Measurements from ENCODE around the gene MEIS3. TPM values are rescaled to one million over a fixed set of nuclear protein-coding genes. Genes with fewer than 3 reads are reported as not detected.

MEIS3 gene
- total RNA-seq, 6 donors from 2014 or later: 1.7 to 7.1 (median 3.8) TPM; not detected in 1

DNA sequence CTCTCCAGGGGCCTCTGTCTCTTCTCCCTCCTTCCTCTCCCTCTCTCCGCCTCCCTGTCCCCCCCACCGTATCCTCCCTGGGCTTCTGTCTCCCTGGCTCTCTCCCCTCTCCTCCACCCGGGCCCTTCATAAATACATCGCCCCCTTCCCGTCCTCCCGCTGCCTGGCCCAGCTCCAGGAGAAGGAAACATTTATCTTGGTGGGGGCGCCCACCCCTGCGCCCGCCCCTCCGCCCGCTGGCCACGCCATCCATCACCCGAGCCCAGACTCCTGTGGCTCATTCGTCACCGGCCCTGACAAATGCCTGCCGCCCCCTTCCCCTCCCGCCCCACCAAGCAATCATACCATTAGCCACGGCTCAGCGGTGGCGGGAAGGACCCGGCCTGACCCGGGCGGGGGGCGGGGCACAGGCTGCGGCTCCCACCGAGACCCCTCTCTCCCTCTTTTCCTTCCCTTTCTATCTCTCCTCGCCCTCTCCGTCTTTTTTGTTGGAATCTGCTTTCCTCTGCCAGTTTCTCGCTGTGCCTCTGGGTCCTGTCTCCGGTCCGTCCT lies 2.6 kb upstream of the MEIS3 start:
- Histone ChIP-seq H3K9me3 (no peaks in the 10 kb centered on the region), H3K36me3 (no peaks in the 10 kb centered on the region), H3K27ac (no peak overlapping the region), H3K4me1 (peaks cover 0 to 32% (median 3%) of the 10 kb centered on the region in 4 donors), H3K4me3 (no peak overlapping the region), H3K27me3 (peaks cover 4 to 49% (median 25%) of the 10 kb centered on the region in 4 donors)
- ATAC-seq (ENCODE audit: low FRiP score in 2 of 2) (no peak), DNase-seq (peak in 1 of 2 donors; percentile 74)
- TF ChIP-seq POLR2A (IDR thresholded peaks at IDR 0.05): no peak
- TF ChIP-seq, protein P1, sequence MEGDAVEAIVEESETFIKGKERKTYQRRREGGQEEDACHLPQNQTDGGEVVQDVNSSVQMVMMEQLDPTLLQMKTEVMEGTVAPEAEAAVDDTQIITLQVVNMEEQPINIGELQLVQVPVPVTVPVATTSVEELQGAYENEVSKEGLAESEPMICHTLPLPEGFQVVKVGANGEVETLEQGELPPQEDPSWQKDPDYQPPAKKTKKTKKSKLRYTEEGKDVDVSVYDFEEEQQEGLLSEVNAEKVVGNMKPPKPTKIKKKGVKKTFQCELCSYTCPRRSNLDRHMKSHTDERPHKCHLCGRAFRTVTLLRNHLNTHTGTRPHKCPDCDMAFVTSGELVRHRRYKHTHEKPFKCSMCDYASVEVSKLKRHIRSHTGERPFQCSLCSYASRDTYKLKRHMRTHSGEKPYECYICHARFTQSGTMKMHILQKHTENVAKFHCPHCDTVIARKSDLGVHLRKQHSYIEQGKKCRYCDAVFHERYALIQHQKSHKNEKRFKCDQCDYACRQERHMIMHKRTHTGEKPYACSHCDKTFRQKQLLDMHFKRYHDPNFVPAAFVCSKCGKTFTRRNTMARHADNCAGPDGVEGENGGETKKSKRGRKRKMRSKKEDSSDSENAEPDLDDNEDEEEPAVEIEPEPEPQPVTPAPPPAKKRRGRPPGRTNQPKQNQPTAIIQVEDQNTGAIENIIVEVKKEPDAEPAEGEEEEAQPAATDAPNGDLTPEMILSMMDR (IDR thresholded peaks at IDR 0.05): no peak
- TF ChIP-seq POLR2AphosphoS5 (IDR thresholded peaks at IDR 0.05): no peak
- TF ChIP-seq EP300 (IDR thresholded peaks at IDR 0.05): no peak
- 2 to 3% methylated on average over 23 to 30 of the region's 31 CpGs for WGBS, 2 donors

DNA sequence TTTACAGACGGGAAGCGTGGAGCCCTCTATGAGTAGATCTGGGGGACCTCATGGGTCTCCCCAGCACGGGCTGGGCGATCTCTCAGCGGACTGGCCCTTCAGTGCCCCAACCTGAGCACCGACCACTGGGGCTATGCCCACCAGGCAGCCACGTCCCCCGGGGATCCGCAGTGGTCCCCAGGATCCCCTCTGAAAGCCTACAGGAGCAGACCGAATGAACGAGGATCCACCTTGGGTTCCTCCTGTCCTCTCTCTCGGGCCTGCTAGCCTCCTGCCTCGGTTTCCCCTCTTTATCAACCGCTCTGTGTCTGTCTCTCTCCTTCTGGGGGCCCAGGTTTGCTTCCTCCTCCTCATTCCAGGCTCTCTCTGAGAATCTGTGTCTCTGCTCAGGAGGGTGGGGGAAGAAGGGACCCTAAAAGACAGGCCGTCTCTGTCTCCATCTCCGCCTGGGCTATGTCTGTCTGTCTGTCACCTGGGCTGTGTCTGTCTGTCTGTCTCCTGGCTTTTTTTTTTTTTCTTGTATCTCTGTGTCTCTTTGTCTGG lies 2.0 kb upstream of the MEIS3 start:
- 13 to 20% methylated on average over 4 to 11 of the region's 16 CpGs for WGBS, 2 donors
- H3K27me3 ChIP-seq: peaks cover 4 to 52% (median 28%) of the 10 kb centered on the region in 4 donors
- no peak overlapping the region for H3K27ac ChIP-seq
- peak in 1 of 2 donors; percentile 54 for DNase-seq
- TF ChIP-seq EP300 (IDR thresholded peaks at IDR 0.05) (no peak), POLR2A (IDR thresholded peaks at IDR 0.05) (no peak), POLR2AphosphoS5 (IDR thresholded peaks at IDR 0.05) (no peak)
- TF ChIP-seq, protein P1 (IDR thresholded peaks at IDR 0.05): no peak
- ATAC-seq (ENCODE audit: low FRiP score in 2 of 2): no peak
- H3K4me3 ChIP-seq: no peak overlapping the region
- peaks cover 0 to 32% (median 3%) of the 10 kb centered on the region in 4 donors for H3K4me1 ChIP-seq
- H3K9me3 ChIP-seq: no peaks in the 10 kb centered on the region
- no peaks in the 10 kb centered on the region for H3K36me3 ChIP-seq

DNA sequence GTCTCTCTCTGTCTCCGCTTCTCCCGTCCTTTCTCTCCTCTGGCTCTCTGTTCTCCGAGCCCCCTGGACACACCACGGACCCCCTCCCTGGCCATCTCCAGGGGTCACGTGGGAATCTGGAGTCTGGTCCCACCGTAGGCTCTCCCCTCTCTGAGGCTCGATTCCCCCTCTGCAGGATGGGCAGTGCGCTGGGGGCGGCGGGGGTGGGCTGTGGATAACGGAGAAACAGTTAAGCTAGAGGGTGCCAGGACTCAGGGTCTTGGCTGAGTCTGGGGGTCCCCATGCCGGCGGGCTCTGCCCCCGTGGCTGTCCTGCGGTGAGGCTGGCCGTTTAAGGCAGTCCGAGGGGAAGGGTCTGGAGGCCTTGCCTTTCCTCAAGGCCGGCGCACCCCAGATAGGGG lies 462 bp upstream of the MEIS3 start:
- H3K27me3 ChIP-seq: peaks cover 4 to 54% (median 30%) of the 10 kb centered on the region in 4 donors
- ATAC-seq (ENCODE audit: low FRiP score in 2 of 2) (no peak), DNase-seq (peak in 1 of 2 donors; percentile 64)
- TF ChIP-seq EP300 (IDR thresholded peaks at IDR 0.05): no peak
- no peak for TF ChIP-seq POLR2A (IDR thresholded peaks at IDR 0.05)
- TF ChIP-seq POLR2AphosphoS5 (IDR thresholded peaks at IDR 0.05): no peak
- TF ChIP-seq, protein P1 (IDR thresholded peaks at IDR 0.05): no peak
- H3K9me3 ChIP-seq: no peaks in the 10 kb centered on the region
- H3K4me1 ChIP-seq: peaks cover 0 to 32% (median 3%) of the 10 kb centered on the region in 4 donors
- no peak overlapping the region for H3K27ac ChIP-seq
- no peak overlapping the region for H3K4me3 ChIP-seq
- no peaks in the 10 kb centered on the region for H3K36me3 ChIP-seq
- 8% methylated on average over 19 of the region's 19 CpGs for WGBS, 2 donors

DNA sequence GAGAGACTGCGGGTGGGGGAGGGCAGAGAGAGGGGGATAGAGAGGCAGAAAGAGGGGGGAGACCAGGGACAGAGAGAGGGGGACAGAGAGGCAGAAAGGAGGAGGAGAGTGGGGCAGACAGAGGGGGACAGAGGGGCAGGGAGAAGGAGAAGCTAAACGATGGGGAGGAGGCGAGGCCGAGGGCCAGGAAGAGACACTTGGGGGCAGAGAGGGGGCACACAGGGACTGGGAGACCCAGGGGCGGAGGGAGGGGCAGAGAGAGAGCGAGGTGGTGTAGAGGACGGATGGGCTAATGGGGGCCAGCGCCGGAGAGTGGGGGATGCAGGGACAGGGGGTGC lies 666 bp downstream of the MEIS3 start:
- TF ChIP-seq EP300 (IDR thresholded peaks at IDR 0.05): no peak
- TF ChIP-seq POLR2AphosphoS5 (IDR thresholded peaks at IDR 0.05): no peak
- TF ChIP-seq POLR2A (IDR thresholded peaks at IDR 0.05): no peak
- TF ChIP-seq, protein P1 (IDR thresholded peaks at IDR 0.05): no peak

More for the DNA sequence above, 666 bp downstream of the MEIS3 start:
- whole genome bisulfite sequencing, 2 donors: 0 to 1% methylated on average over 6 to 9 of the region's 9 CpGs
- H3K4me1 ChIP-seq: peaks cover 0 to 32% (median 3%) of the 10 kb centered on the region in 4 donors
- ATAC-seq (ENCODE audit: low FRiP score in 2 of 2): no peak
- no peak for DNase-seq
- H3K27ac ChIP-seq: no peak overlapping the region
- H3K27me3 ChIP-seq: peaks cover 4 to 54% (median 29%) of the 10 kb centered on the region in 4 donors
- peak overlapping the region in 3 of 4 donors; percentile 44 to 49 (median 45) for H3K4me3 ChIP-seq
- no peaks in the 10 kb centered on the region for H3K9me3 ChIP-seq
- no peaks in the 10 kb centered on the region for H3K36me3 ChIP-seq

All from upper lobe of left lung (tissue), 6 donors.